HT1080 (cell line): ENCODE data around the gene MTPN. TPM values are rescaled to one million over a fixed set of nuclear protein-coding genes. Genes with fewer than 3 reads are reported as not detected.

ENCODE experiments used
- DNase-seq: peaks from one replicate; pipeline ENCODE4 v3.0.0-alpha.2; 2015; ENCODE audit warnings: low read depth
- polyA plus RNA-seq, 2 experiments: library from polyadenylated mRNA; depleted of rRNA; stranded (reverse); fragments of >200 nt; gene quantifications; 2 replicates each; pipeline ENCODE4 v1.2.3, GENCODE V29; 2015
- total RNA-seq: library from RNA; depleted of rRNA; stranded (reverse); fragments of >200 nt; shearing (Covaris generic); gene quantifications from 2 replicates; pipeline ENCODE4 v1.2.3, GENCODE V29; 2014; rRNA removed

The MTPN gene, protein sequence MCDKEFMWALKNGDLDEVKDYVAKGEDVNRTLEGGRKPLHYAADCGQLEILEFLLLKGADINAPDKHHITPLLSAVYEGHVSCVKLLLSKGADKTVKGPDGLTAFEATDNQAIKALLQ
- total RNA-seq: 96.1 and 131 TPM in 2 replicates
- 231 and 280 TPM in 2 replicates for polyA plus RNA-seq (2015; cell fraction: cytosol; rRNA removed)
- 106 and 122 TPM in 2 replicates for polyA plus RNA-seq (2015; cell fraction: nucleus; rRNA removed)

GRCh38 chr7:135977007-135977741 is at the start of gene MTPN:
Gene MTPN, minus strand, starts transcription at chr7:135977359. Its CDS starts 259 bp downstream, at chr7:135977100.
- peak; percentile 98 for DNase-seq

GRCh38 chr7:136026209-136026608 is 49.0 kb upstream of the MTPN start:
- no peak for DNase-seq

DNA sequence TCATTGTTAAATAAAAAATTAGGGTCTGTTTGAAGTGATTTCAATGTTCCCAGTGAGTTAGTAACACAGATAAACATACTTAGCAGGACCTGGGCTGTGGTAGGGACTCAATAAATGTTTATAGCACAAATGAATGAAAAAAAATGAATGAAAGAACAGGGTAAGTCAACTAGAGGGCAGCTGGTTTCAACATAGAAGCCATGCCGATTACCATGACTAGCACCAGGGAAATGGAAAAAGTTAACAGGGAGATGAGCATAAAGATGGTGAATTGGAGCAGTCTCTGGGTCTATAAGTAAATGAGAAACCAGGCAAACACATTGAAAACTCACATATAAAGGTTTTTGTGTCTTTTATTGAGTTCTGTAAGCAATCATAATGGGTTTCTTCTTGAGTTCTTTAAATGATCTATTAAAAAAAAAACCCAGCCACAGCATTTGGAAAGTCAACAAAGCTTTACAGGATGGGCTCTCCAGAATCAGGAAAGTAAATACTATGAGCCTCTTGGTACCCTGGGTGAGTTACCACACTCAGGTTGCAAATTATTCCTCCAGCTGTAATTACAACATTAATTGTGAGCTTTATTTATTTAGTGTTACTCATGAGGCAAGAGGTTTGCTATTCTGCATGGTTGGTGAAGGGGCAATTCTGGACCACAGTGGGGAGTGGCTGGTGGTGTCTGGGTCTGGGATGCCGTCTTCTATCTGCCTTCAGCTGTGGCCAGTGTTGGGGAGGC is 46.1 kb upstream of the MTPN start:
- no peak for DNase-seq

DNA sequence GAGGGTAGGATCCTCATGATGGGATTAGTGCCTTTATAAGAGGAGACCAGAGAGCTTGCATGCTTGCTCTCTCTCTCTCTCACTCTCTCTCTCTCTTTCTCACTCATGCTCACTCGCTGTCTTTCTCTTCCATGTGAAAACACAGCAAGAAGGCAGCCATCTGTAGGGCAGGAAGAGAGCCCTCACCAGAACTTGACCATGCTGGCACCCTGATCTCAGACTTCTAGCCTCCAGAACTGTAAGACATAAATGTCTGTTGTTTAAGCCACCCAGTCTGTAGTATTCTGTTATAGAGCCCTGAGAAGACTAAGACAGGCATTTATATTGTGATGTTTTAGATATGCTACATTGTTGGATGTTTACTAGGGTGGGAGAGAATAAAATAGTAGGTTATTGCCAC is 43.4 kb upstream of the MTPN start:
- DNase-seq: no peak

DNA sequence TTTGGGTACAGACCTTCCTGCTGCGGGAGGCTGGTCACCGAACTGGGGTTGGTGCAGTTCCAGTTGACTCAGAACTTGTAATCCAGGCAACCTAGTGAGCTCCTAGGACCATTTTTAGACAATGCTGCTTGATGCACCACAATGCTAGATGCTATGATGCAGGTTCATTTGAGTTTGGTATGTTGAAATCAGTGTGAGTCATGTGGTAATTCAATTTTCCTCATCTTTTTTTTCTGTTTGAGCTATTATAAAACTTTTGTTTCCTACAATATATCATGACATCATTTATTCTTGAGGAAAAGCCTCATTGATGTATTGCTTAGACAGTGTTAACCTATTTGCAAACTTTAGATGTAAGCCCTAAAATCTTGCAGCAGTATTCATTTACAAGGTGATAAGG is 40.9 kb upstream of the MTPN start:
- peak; percentile 38 for DNase-seq

- no peak for DNase-seq
These were observed 39.7 kb upstream of the MTPN start for GRCh38 chr7:136016649-136017395.

DNA sequence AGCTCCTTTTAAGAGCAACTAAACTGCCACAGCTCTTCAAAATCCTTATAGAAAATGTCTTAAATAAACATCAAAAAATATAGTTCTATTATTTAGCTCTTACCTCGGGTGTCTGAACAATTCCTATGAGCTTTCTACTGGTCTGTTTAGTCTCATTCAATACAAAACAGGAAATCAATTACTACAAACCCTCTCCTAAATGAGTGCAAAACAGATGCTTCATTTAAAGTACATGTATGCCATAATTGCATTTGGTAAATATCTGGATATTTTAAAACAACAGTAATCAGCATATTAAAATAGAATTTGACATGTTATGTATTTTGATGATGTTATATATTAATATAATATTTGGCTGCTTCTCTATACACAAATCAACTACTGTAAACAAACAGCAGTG is 38.5 kb upstream of the MTPN start:
- no peak for DNase-seq

DNA sequence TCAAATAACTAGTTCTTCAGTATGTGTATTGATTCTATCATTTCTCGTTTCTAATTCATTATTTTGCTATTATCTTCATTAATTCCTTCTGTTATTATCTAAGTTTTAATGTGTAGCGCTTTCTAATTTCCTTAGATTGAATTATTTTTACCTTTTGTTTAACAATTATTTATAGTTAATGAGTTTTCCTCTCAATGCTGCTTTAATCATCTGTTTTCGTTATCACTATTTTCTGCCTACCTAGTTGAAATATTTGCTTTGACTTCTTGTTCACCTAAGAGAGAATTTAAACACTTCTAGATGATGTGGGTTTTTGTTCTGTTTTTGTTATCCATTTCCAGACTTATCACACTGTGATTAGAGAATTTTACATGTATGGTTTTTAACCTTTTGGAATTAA is 37.5 kb upstream of the MTPN start:
- no peak for DNase-seq

GRCh38 chr7:136012238-136012637 is 35.1 kb upstream of the MTPN start:
- DNase-seq: no peak

- DNase-seq: peak; percentile 13
These were observed 32.4 kb upstream of the MTPN start for GRCh38 chr7:136009488-136010079.

DNA sequence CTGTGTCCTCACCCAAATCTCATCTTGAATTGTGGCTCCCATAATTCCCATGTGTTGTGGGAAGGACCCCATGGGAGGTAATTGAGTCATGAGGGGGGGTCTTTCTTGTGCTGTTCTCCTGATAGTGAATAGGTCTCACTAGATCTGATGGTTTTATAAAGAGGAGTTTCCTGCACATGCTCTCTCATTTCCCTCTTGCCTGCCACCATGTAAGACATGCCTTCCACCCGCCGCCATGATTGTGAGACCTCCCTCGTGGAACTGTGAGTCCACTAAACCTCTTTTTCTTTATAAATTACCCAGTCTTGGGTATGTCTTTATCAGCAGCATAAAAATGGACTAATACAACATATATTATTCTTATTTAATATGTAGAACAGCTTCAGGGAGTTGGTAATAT is 29.0 kb upstream of the MTPN start:
- no peak for DNase-seq

DNA sequence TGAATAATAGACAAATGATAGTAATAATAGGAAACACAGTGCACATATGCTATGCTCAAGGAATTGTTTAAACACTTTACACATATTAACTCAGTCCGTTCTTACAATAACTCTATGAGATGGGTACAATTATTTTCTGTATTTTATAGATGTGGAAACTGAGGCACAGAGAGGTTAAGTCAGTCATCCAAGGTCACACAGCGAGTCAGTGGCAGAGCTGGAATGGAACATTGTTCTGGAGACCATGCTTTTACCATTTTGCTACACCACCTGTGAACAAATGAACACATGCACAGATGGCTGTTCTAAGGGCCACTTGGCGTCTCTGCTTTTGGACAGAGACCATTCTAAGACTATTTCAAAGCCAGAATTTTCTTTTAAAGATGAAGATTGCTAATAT is 26.9 kb upstream of the MTPN start:
- no peak for DNase-seq

DNA sequence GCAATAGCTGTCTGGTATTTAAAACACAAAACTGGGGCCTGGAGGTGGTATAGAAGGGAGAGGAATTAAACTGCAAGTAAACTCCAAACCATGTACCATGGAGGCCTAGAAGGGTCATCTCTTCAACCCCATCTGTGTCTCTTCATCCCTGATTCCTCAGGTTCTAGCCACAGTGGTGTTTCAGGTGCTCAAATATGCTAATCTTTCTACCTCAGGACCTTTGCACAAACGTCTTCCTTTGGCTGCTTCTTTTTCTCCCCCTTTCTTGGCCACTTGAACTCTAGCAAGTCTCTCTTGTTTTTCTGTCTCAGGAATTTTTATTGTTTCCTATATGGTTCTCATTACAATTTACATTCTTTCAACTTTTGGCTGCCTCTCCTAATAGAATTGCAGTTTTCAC is 25.6 kb upstream of the MTPN start:
- no peak for DNase-seq

GRCh38 chr7:136000288-136000913 is 23.2 kb upstream of the MTPN start:
- no peak for DNase-seq

DNA sequence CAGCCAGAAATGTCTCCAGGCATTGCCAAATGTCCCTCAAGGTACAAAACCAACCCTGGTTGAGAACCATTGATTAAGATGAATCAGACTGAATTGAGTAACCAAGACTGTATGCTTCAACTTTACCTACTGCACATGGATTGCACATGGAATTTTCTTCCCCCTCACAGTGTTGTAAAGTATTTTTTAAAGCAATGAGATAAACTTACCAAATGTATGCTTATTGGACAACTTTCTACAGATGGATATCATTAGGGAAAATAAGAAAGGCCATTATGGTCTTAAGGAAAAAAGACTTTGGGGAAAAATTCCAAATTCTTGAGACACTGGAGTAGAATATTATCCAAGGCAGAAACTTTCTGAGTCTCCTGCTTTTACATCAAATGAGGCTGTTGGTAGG is 20.9 kb upstream of the MTPN start:
- DNase-seq: no peak

DNA sequence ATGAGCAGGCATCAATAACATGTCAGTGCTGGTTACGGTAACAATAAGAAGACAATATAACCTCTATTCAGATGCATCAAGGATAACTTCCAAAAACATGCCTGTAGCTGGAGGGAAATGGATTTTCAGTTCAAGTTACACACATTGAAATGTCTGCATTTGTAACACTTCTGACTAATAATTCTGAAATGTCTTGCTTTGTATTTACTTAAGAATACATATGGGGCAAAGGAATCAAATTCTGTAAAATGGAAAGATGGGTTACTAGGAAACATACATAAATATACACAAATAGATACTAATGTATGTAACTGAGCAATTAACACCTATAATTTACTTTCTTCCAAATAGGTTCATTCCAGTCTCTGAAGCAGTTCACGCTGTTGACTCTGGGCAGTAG is 18.6 kb upstream of the MTPN start:
- DNase-seq: no peak

- peak; percentile 84 for DNase-seq
These were observed 17.5 kb upstream of the MTPN start for GRCh38 chr7:135994466-135995205.

GRCh38 chr7:135993950-135994349 is 16.8 kb upstream of the MTPN start:
- no peak for DNase-seq

DNA sequence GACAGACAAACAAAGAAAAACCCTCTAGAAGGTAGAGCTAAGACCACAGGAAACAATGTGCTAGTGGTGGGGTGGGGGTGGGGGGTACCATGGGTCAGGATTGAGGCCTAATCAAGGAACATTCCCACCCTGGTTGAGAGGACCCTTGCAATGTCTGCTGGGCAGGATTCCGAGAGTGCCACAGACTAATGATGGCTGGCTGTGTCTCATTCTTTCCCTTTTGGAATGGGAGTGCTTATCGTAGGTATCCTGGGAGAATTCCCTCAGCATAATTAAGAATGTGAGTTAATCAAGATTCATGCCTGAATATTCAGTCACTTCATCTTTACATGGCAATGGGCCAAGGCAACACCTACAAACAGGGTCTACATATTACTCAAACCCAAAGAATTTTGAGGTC is 14.7 kb upstream of the MTPN start:
- no peak for DNase-seq

DNA sequence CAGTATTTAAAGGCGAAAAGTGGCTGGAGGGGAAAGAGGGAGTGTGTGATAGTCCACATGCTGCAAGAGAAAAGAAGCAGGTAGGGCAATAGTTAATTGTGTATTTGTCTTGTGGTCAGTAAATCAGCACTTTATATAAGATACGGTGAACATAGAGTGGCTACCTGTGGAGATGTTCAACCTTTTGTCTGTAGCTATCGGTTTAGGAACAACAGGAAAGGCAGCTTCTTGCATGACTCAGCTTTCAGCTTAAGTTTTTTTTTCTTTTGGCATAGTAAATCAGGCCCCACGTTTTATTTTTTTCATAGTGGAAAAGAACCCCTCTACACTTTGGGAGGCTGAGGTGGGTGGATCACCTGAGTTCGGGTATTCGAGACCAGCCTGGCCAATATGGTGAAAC is 14.2 kb upstream of the MTPN start:
- DNase-seq: no peak
